Mesendoderm (in vitro differentiated cells): Measurements from ENCODE around the gene DLG2.

Experiments
- DNase-seq: peaks from one replicate; pipeline ENCODE4 v3.0.0; 2013
- H2AK5ac ChIP-seq: 2 replicates; pipeline ENCODE4 v1.6.1; 2013; ENCODE audit warnings: low read length, inconsistent platforms
- H2BK120ac ChIP-seq: 2 replicates; pipeline ENCODE4 v1.6.1; 2013; ENCODE audit warnings: low read depth, mild to moderate bottlenecking, low read length, moderate library complexity, mixed read lengths
- H2BK15ac ChIP-seq: replicated peaks from 2 replicates; pipeline ENCODE4 v1.6.1; 2013; ENCODE audit warnings: low read depth, mild to moderate bottlenecking, moderate library complexity
- H2BK5ac ChIP-seq: 2 replicates; pipeline ENCODE4 v1.6.1; 2013; ENCODE audit warnings: low read length, inconsistent platforms
- H3K18ac ChIP-seq: 2 replicates; pipeline ENCODE4 v1.6.1; 2013; ENCODE audit warnings: mild to moderate bottlenecking, low read length, mixed read lengths
- H3K23ac ChIP-seq: one replicate; pipeline ENCODE4 v1.6.1; 2013; ENCODE audit warnings: low read length
- H3K27ac ChIP-seq: 2 replicates; pipeline ENCODE4 v1.5.1; 2013; ENCODE audit warnings: low read depth, mild to moderate bottlenecking, inconsistent platforms, low read length, moderate library complexity
- H3K27me3 ChIP-seq: 2 replicates; pipeline ENCODE4 v1.6.1; 2013; ENCODE audit warnings: low read length, control low read depth, mild to moderate bottlenecking, inconsistent platforms; ENCODE audit not compliant: insufficient read depth, poor library complexity
- H3K36me3 ChIP-seq: 2 replicates; pipeline ENCODE4 v1.6.1; 2013; ENCODE audit warnings: low read length, inconsistent platforms; ENCODE audit not compliant: control insufficient read depth, insufficient read depth
- H3K4ac ChIP-seq: one replicate; pipeline ENCODE4 v1.6.1; 2013; ENCODE audit warnings: low read depth, mild to moderate bottlenecking, low read length, moderate library complexity
- H3K4me1 ChIP-seq: 2 replicates; pipeline ENCODE4 v1.6.1; 2013; ENCODE audit warnings: low read depth, low read length, inconsistent platforms; ENCODE audit not compliant: control insufficient read depth
- H3K4me2 ChIP-seq: 2 replicates; pipeline ENCODE4 v1.6.1; 2013; ENCODE audit warnings: low read length
- H3K4me3 ChIP-seq: 2 replicates; pipeline ENCODE4 v1.5.1; 2013; ENCODE audit warnings: mild to moderate bottlenecking, low read length
- H3K56ac ChIP-seq: one replicate; pipeline ENCODE4 v1.6.1; 2013; ENCODE audit warnings: low read length
- H3K79me1 ChIP-seq: 2 replicates; pipeline ENCODE4 v1.6.1; 2013; ENCODE audit warnings: low read length, inconsistent platforms
- H3K79me2 ChIP-seq: 2 replicates; pipeline ENCODE4 v1.6.1; 2013; ENCODE audit warnings: mild to moderate bottlenecking, low read length; ENCODE audit not compliant: control insufficient read depth, insufficient read depth
- H3K9ac ChIP-seq: 2 replicates; pipeline ENCODE4 v1.6.1; 2013; ENCODE audit warnings: low read length, inconsistent platforms
- H4K5ac ChIP-seq: one replicate; pipeline ENCODE4 v1.6.1; 2013; ENCODE audit warnings: low read length
- H4K8ac ChIP-seq: one replicate; pipeline ENCODE4 v1.6.1; 2013; ENCODE audit warnings: low read depth, mild to moderate bottlenecking, control low read depth, low read length, moderate library complexity
- WGBS: extraction: QIAGEN DNeasy Blood & Tissue Kit; methylation state at CpG from one replicate; pipeline ENCODE4 v1.1.7; 2013; ENCODE audit warnings: low lambda C conversion rate, missing lambda C conversion rate; ENCODE audit not compliant: insufficient coverage; ENCODE audit errors: extremely low coverage; 5-methylcytosine and 5-hydroxymethylcytosine counted together

DLG2 gene

GRCh38 chr11:84215672-84216071 lies 1411.5 kb downstream of the DLG2 start:
- no CpG with 5 or more reads among the region's 1 CpG for whole genome bisulfite sequencing
- no peaks in the 10 kb centered on the region for H3K36me3 ChIP-seq
- no peaks in the 10 kb centered on the region for H3K79me2 ChIP-seq
- no peak overlapping the region for H3K4me3 ChIP-seq
- no peak overlapping the region for H2BK5ac ChIP-seq
- H3K4me2 ChIP-seq = no peak overlapping the region
- no peak overlapping the region for H2AK5ac ChIP-seq
- H3K79me1 ChIP-seq = no peaks in the 10 kb centered on the region
- no peak overlapping the region for H4K5ac ChIP-seq
- H3K9ac ChIP-seq = no peak overlapping the region
- no peak for DNase-seq
- H3K23ac ChIP-seq = no peak overlapping the region
- no peak overlapping the region for H3K56ac ChIP-seq
- no peaks in the 10 kb centered on the region for H3K4me1 ChIP-seq
- no peak overlapping the region for H3K4ac ChIP-seq
- H4K8ac ChIP-seq = no peak overlapping the region
- H3K18ac ChIP-seq = no peak overlapping the region
- H2BK15ac ChIP-seq = no peak overlapping the region
- no peaks in the 10 kb centered on the region for H3K27me3 ChIP-seq
- H2BK120ac ChIP-seq = no peak overlapping the region
- H3K27ac ChIP-seq = no peak overlapping the region

- no CpG with 5 or more reads among the region's 1 CpG for WGBS
- H4K8ac ChIP-seq = no peak overlapping the region
- no peaks in the 10 kb centered on the region for H3K36me3 ChIP-seq
- H3K27ac ChIP-seq = no peak overlapping the region
- no peak overlapping the region for H3K56ac ChIP-seq
- no peak overlapping the region for H2BK120ac ChIP-seq
- H2AK5ac ChIP-seq = no peak overlapping the region
- DNase-seq = no peak
- no peak overlapping the region for H3K18ac ChIP-seq
- no peak overlapping the region for H3K4me3 ChIP-seq
- no peak overlapping the region for H3K4ac ChIP-seq
- H2BK15ac ChIP-seq = no peak overlapping the region
- H3K4me2 ChIP-seq = no peak overlapping the region
- H4K5ac ChIP-seq = no peak overlapping the region
- no peaks in the 10 kb centered on the region for H3K79me2 ChIP-seq
- no peaks in the 10 kb centered on the region for H3K79me1 ChIP-seq
- H3K27me3 ChIP-seq = no peaks in the 10 kb centered on the region
- no peak overlapping the region for H2BK5ac ChIP-seq
- H3K9ac ChIP-seq = no peak overlapping the region
- no peaks in the 10 kb centered on the region for H3K4me1 ChIP-seq
- no peak overlapping the region for H3K23ac ChIP-seq
Observed at GRCh38 chr11:84214557-84214956, 1412.6 kb downstream of the DLG2 start.

DNA sequence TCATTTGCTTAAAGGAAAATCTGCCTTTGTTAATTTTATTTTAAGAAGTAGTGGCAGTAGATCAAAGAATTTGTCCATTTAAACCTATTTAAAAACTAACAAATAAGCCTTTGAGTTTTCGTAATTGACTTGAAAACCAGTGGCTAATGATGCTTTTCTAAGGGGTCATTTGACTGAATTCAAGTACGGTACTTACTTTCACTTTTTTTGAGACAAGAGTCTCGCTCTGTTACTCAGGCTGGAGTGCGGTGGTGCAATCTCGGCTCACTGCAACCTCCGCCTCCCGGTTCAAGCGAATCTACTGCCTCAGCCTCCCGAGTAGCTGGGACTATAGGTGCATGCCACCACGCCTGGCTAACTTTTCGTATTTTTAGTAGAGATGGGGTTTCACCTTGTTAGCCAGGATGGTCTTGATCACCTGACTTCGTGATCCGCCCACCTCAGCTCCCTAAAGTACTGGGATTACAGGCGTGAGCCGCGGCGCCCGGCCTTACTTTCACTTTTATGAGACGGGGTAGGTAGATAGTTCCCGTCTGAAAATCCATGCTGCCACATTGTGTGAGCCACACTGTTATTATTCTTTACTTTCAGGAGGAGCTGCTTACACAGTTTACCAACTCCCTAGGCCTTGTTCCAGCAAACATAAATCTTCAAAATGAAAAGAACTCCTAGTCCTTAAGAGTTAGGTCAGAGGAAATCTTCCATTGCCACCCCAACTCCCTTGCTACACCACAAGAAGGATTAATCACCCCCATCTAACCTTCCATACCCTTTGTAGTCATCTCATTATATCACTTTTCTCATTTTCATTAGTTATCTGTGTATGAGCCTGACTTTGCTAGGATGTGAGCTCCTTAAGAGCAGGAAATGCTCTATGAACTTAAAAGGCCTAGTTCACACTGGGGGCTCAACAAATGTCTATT lies 1414.4 kb downstream of the DLG2 start:
- WGBS = no CpG with 5 or more reads among the region's 20 CpGs
- no peaks in the 10 kb centered on the region for H3K79me1 ChIP-seq

GRCh38 chr11:84211896-84212295 lies 1415.2 kb downstream of the DLG2 start:
- no peak overlapping the region for H2BK5ac ChIP-seq
- H3K4me1 ChIP-seq = no peaks in the 10 kb centered on the region
- H3K36me3 ChIP-seq = no peaks in the 10 kb centered on the region
- H4K5ac ChIP-seq = no peak overlapping the region
- H3K4ac ChIP-seq = no peak overlapping the region
- H3K23ac ChIP-seq = no peak overlapping the region
- no peak overlapping the region for H3K4me2 ChIP-seq
- H3K56ac ChIP-seq = no peak overlapping the region
- no peak overlapping the region for H3K27ac ChIP-seq
- no peaks in the 10 kb centered on the region for H3K79me1 ChIP-seq
- H3K4me3 ChIP-seq = no peak overlapping the region
- no peak overlapping the region for H2BK120ac ChIP-seq
- no peaks in the 10 kb centered on the region for H3K27me3 ChIP-seq
- no peak overlapping the region for H2AK5ac ChIP-seq
- no peak overlapping the region for H2BK15ac ChIP-seq
- no peak for DNase-seq
- H3K9ac ChIP-seq = no peak overlapping the region
- H3K79me2 ChIP-seq = no peaks in the 10 kb centered on the region
- no CpG with 5 or more reads among the region's 3 CpGs for WGBS
- no peak overlapping the region for H4K8ac ChIP-seq
- no peak overlapping the region for H3K18ac ChIP-seq

More for the DNA sequence above, 1414.4 kb downstream of the DLG2 start:
- Histone ChIP-seq H3K4ac (no peak overlapping the region), H3K27me3 (no peaks in the 10 kb centered on the region), H3K9ac (no peak overlapping the region), H3K79me2 (no peaks in the 10 kb centered on the region), H3K27ac (no peak overlapping the region), H2BK15ac (no peak overlapping the region), H3K36me3 (no peaks in the 10 kb centered on the region), H4K8ac (no peak overlapping the region), H3K4me1 (no peaks in the 10 kb centered on the region), H2AK5ac (no peak overlapping the region), H3K18ac (no peak overlapping the region), H3K4me3 (no peak overlapping the region), H2BK120ac (no peak overlapping the region), H4K5ac (no peak overlapping the region), H3K56ac (no peak overlapping the region), H3K4me2 (no peak overlapping the region), H3K23ac (no peak overlapping the region), H2BK5ac (no peak overlapping the region)
- DNase-seq = no peak

GRCh38 chr11:84194696-84195095 lies 1432.4 kb downstream of the DLG2 start:
- no peak overlapping the region for H3K56ac ChIP-seq
- no peak for DNase-seq
- H3K4me3 ChIP-seq = no peak overlapping the region
- H3K36me3 ChIP-seq = no peaks in the 10 kb centered on the region
- no CpG with 5 or more reads among the region's 18 CpGs for WGBS
- no peak overlapping the region for H2BK120ac ChIP-seq
- H3K27me3 ChIP-seq = no peaks in the 10 kb centered on the region
- H3K4me1 ChIP-seq = no peaks in the 10 kb centered on the region
- no peak overlapping the region for H2BK15ac ChIP-seq
- no peak overlapping the region for H3K4me2 ChIP-seq
- H4K5ac ChIP-seq = no peak overlapping the region
- no peaks in the 10 kb centered on the region for H3K79me1 ChIP-seq
- H3K4ac ChIP-seq = no peak overlapping the region
- H2BK5ac ChIP-seq = no peak overlapping the region
- H3K27ac ChIP-seq = no peak overlapping the region
- H3K23ac ChIP-seq = no peak overlapping the region
- H3K79me2 ChIP-seq = no peaks in the 10 kb centered on the region
- no peak overlapping the region for H2AK5ac ChIP-seq
- H3K18ac ChIP-seq = no peak overlapping the region
- no peak overlapping the region for H3K9ac ChIP-seq
- H4K8ac ChIP-seq = no peak overlapping the region

DNA sequence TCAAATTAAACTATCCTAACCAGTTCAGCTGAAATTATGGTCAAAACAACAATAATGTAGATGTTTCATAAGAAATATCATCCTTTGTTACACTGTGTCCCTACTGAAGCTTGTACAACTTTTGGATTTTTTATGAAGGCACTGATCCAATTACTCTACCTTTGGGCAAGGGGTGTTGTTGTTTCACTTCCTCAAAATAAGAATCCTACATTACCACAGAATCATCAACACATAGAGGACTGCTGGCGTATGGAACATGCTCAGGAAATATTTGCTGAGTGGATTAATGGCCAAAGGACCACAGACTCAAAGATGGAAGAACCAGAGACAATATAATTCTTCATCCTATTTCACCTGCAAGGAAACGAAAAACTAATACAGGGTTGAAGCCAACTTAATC lies 1433.4 kb downstream of the DLG2 start:
- Histone ChIP-seq H3K27ac (no peak overlapping the region), H3K4ac (no peak overlapping the region), H3K27me3 (no peaks in the 10 kb centered on the region), H4K5ac (no peak overlapping the region), H3K23ac (no peak overlapping the region), H3K79me2 (no peaks in the 10 kb centered on the region), H2AK5ac (no peak overlapping the region), H3K4me1 (no peaks in the 10 kb centered on the region), H3K18ac (no peak overlapping the region), H3K79me1 (no peaks in the 10 kb centered on the region), H3K9ac (no peak overlapping the region), H4K8ac (no peak overlapping the region), H2BK5ac (no peak overlapping the region), H2BK120ac (no peak overlapping the region), H3K4me2 (no peak overlapping the region), H3K4me3 (no peak overlapping the region), H3K56ac (no peak overlapping the region), H3K36me3 (no peaks in the 10 kb centered on the region), H2BK15ac (no peak overlapping the region)
- WGBS = no CpG with 5 or more reads among the region's 2 CpGs
- no peak for DNase-seq
